Spleen (tissue), 11 donors: ENCODE data around the gene ZFYVE28. TPM values are rescaled to one million over a fixed set of nuclear protein-coding genes. Genes with fewer than 3 reads are reported as not detected.

Experiments
- DNase-seq: peaks from one replicate; pipeline ENCODE4 v3.0.0-alpha.2; 2020
- H3K27ac ChIP-seq, 8 donors: fragments of 200-600 bp; sonication (generic) in 7 of 8; 1 replicate in 4 of 8; 2 replicates in 4 of 8; pipeline versions ENCODE4 v1.5.0 to v1.8.0; 2016 to 2021; ENCODE audit warnings: inconsistent platforms in 4 of 8, mild to moderate bottlenecking in 4 of 8, moderate library complexity in 1 of 8
- H3K27me3 ChIP-seq, 7 donors: fragments of 200-600 bp; sonication (generic) in 6 of 7; replicated peaks in 1 of 7; 1 replicate in 4 of 7; 2 replicates in 3 of 7; pipeline versions ENCODE4 v1.5.0 to v1.8.0; 2016 to 2021; ENCODE audit warnings: inconsistent platforms in 3 of 7, mild to moderate bottlenecking in 1 of 7
- H3K36me3 ChIP-seq, 6 donors: fragments of 200-600 bp; sonication (generic) in 5 of 6; 1 replicate in 4 of 6; 2 replicates in 2 of 6; pipeline versions ENCODE4 v1.5.0 to v1.8.0; 2016 to 2021; ENCODE audit warnings: inconsistent platforms in 2 of 6
- H3K4me1 ChIP-seq, 6 donors: fragments of 200-600 bp; sonication (generic) in 5 of 6; 1 replicate in 3 of 6; 2 replicates in 3 of 6; pipeline versions ENCODE4 v1.5.0 to v1.8.0; 2016 to 2021; ENCODE audit warnings: inconsistent platforms in 3 of 6
- H3K4me3 ChIP-seq, 8 donors: fragments of 200-600 bp; sonication (generic) in 7 of 8; 1 replicate in 4 of 8; 2 replicates in 4 of 8; pipeline versions ENCODE4 v1.5.0 to v1.8.0; 2016 to 2021; ENCODE audit warnings: inconsistent platforms in 4 of 8, mild to moderate bottlenecking in 4 of 8, moderate library complexity in 2 of 8
- H3K9me3 ChIP-seq, 8 donors: fragments of 200-600 bp; sonication (generic) in 7 of 8; 1 replicate in 4 of 8; 2 replicates in 4 of 8; pipeline versions ENCODE4 v1.5.0 to v1.8.0; 2016 to 2021; ENCODE audit warnings: inconsistent platforms in 4 of 8
- CTCF ChIP-seq, 11 experiments: fragments of 200-600 bp in 7 of 11; fragments of 450-650 bp in 4 of 11; sonication (generic) in 4 of 11; IDR thresholded peaks in 8 of 11; conservative IDR thresholded peaks in 3 of 11; 1 replicate in 7 of 11; 2 replicates in 4 of 11; pipeline versions ENCODE4 v1.4.0 to v1.8.0; 2016 to 2021; ENCODE audit warnings: antibody characterized with exemption in 11 of 11, inconsistent platforms in 4 of 11, mild to moderate bottlenecking in 1 of 11
- POLR2A ChIP-seq, 3 donors: fragments of 450-650 bp; IDR thresholded peaks; one replicate each; pipeline ENCODE4 v1.5.1; 2017; ENCODE audit warnings: antibody characterized with exemption in 3 of 3, mild to moderate bottlenecking in 1 of 3
- POLR2AphosphoS5 ChIP-seq, 3 donors: sonication (generic); formaldehyde crosslinking; IDR thresholded peaks; one replicate each; pipeline ENCODE4 v1.5.1; 2017; ENCODE audit warnings: antibody characterized with exemption in 3 of 3
- WGBS, 5 donors: extraction: QIAGEN DNeasy Blood & Tissue Kit in 3 of 5; methylation state at CpG; one replicate each; pipeline versions ENCODE4 v1.1.5 to v1.1.7; 2013 to 2018; 5-methylcytosine and 5-hydroxymethylcytosine counted together
- intact Hi-C: fragments of 100-400 bp; cut with DNase I; formaldehyde crosslinking; loops from one replicate; pipeline ENCODE4 v1.15.0; 2023; ENCODE audit warnings: low total_unique reads
- polyA plus RNA-seq, 3 donors: library from polyadenylated mRNA; stranded (reverse); fragments of 200-250 nt; gene quantifications; one replicate each; pipeline ENCODE4 v1.2.1, GENCODE V29; 2013
- total RNA-seq, 7 donors: library from RNA; depleted of rRNA in 3 of 7; stranded (reverse); fragments of >200 nt in 3 of 7; fragmentation: NEBNext Ultra II Directional in 4 of 7; extraction: Animal tissue kit (Norgen Biotek cat#: 25700) in 4 of 7; gene quantifications; one replicate each; pipeline versions ENCODE4 v1.1.0 to v1.2.1, GENCODE V29; 2016 to 2021
- donor health status: healthy with polysubstance abuse.
- donor health status: DM: no; HTN: no; CAD: no; lungs with moderate emphysema.
- donor health status: DM: no; HTN: no; CAD: no.
- donor health status: Bipolar disorder and iron deficiency.
- donor health status: healthy.
- donor health status: DM: no; HTN: no; CAD: no.
- donor health status: DM: yes; HTN: yes; CAD: no.

ZFYVE28 gene
- total and polyA plus RNA-seq, 10 donors, result 2.7 to 31.3 (median 12.6) TPM

- Histone ChIP-seq H3K27me3 (no peaks in the 10 kb centered on the region), H3K4me1 (no peaks in the 10 kb centered on the region), H3K27ac (no peak overlapping the region), H3K9me3 (peaks cover 0 to 27% (median 22%) of the 10 kb centered on the region in 8 donors), H3K4me3 (no peak overlapping the region), H3K36me3 (peaks cover 0 to 28% (median 2%) of the 10 kb centered on the region in 6 donors)
- 80 to 96% (median 88%) methylated on average over 2 of the region's 2 CpGs for WGBS, 5 donors
- intact Hi-C loops, result no loop called here
- DNase-seq, result peak; percentile 29
- TF ChIP-seq POLR2AphosphoS5 (IDR thresholded peaks at IDR 0.05), result no peak
- TF ChIP-seq POLR2A (IDR thresholded peaks at IDR 0.05), result no peak
- TF ChIP-seq CTCF (IDR thresholded peaks at IDR 0.05 in 8 of 11, conservative IDR thresholded peaks at IDR 0.05 in 3 of 11), result no peak
Measured at GRCh38 chr4:2343476-2343875, 75.0 kb downstream of the ZFYVE28 start.

- WGBS, 5 donors, result 84 to 90% (median 87%) methylated on average over 10 to 16 of the region's 16 CpGs
Measured at GRCh38 chr4:2341911-2342652, 76.4 kb downstream of the ZFYVE28 start.

GRCh38 chr4:2341261-2341841, 77.1 kb downstream of the ZFYVE28 start:
- intact Hi-C loops, result no loop called here
- DNase-seq, result peak; percentile 69
- no peaks in the 10 kb centered on the region for H3K27me3 ChIP-seq
- H3K4me1 ChIP-seq, result no peaks in the 10 kb centered on the region
- H3K4me3 ChIP-seq, result no peak overlapping the region
- TF ChIP-seq CTCF (IDR thresholded peaks at IDR 0.05 in 8 of 11, conservative IDR thresholded peaks at IDR 0.05 in 3 of 11) (no peak), POLR2A (IDR thresholded peaks at IDR 0.05) (no peak), POLR2AphosphoS5 (IDR thresholded peaks at IDR 0.05) (no peak)
- H3K27ac ChIP-seq, result no peak overlapping the region
- WGBS, 5 donors, result 93 to 98% (median 95%) methylated on average over 12 to 28 of the region's 28 CpGs
- H3K9me3 ChIP-seq, result peaks cover 0 to 13% (median 10%) of the 10 kb centered on the region in 8 donors
- H3K36me3 ChIP-seq, result peaks cover 0 to 43% (median 2%) of the 10 kb centered on the region in 6 donors

More at GRCh38 chr4:2341911-2342652, 76.4 kb downstream of the ZFYVE28 start:
- DNase-seq, result peak; percentile 39
- Histone ChIP-seq H3K27me3 (no peaks in the 10 kb centered on the region), H3K36me3 (peaks cover 0 to 39% (median 2%) of the 10 kb centered on the region in 6 donors), H3K4me1 (no peaks in the 10 kb centered on the region), H3K4me3 (no peak overlapping the region), H3K9me3 (peaks cover 0 to 21% (median 17%) of the 10 kb centered on the region in 8 donors), H3K27ac (no peak overlapping the region)
- no peak for TF ChIP-seq CTCF (IDR thresholded peaks at IDR 0.05 in 8 of 11, conservative IDR thresholded peaks at IDR 0.05 in 3 of 11)
- no peak for TF ChIP-seq POLR2AphosphoS5 (IDR thresholded peaks at IDR 0.05)
- no peak for TF ChIP-seq POLR2A (IDR thresholded peaks at IDR 0.05)
- intact Hi-C loops, result no loop called here
